SU-DHL-6 (cell line): ENCODE results near the gene FEM1C.

Source experiments
- H2AFZ ChIP-seq: fragments of 200-600 bp; sonication (generic); 2 replicates; pipeline ENCODE4 v1.6.1; 2014; ENCODE audit warnings: low read depth, mild to moderate bottlenecking, moderate library complexity, mixed read lengths, antibody characterized with exemption, low read length; ENCODE audit not compliant: severe bottlenecking
- H3F3A ChIP-seq: fragments of 200-600 bp; shearing (Covaris generic); 2 replicates; pipeline ENCODE4 v1.6.0; 2016; ENCODE audit warnings: antibody characterized with exemption, mild to moderate bottlenecking; ENCODE audit not compliant: insufficient read depth
- H3K27ac ChIP-seq: fragments of 200-600 bp; sonication (generic); 2 replicates; pipeline ENCODE4 v1.5.1; 2016; ENCODE audit warnings: low read depth, mild to moderate bottlenecking, low read length, moderate library complexity, mixed read lengths
- H3K27me3 ChIP-seq: fragments of 200-600 bp; sonication (generic), shearing (Covaris generic); 2 replicates; pipeline ENCODE4 v1.6.0; 2014; ENCODE audit warnings: mild to moderate bottlenecking, low read length
- H3K36me3 ChIP-seq: fragments of 200-600 bp; sonication (generic); 2 replicates; pipeline ENCODE4 v1.6.1; 2014; ENCODE audit warnings: mild to moderate bottlenecking, low read length, mixed read lengths
- H3K4me2 ChIP-seq: fragments of 300-600, 200-600 bp; shearing (Covaris generic), sonication (generic); 2 replicates; pipeline ENCODE4 v1.6.0; 2014; ENCODE audit warnings: low read length, low read depth, mild to moderate bottlenecking; ENCODE audit not compliant: poor library complexity, severe bottlenecking
- H3K4me3 ChIP-seq: fragments of 200-600 bp; sonication (generic); 2 replicates; pipeline ENCODE4 v1.5.1; 2014; ENCODE audit warnings: antibody characterized with exemption, low read length, mild to moderate bottlenecking, mixed read lengths; ENCODE audit not compliant: insufficient read depth, poor library complexity, severe bottlenecking
- H3K79me2 ChIP-seq: fragments of 200-600 bp; sonication (generic); 2 replicates; pipeline ENCODE4 v1.6.1; 2014; ENCODE audit warnings: mild to moderate bottlenecking, low read length, moderate library complexity; ENCODE audit not compliant: insufficient read depth
- H3K9ac ChIP-seq: fragments of 200-600 bp; sonication (generic); 2 replicates; pipeline ENCODE4 v1.7.0; 2014; ENCODE audit warnings: mild to moderate bottlenecking, low read length
- H3K9me2 ChIP-seq: fragments of 200-600 bp; sonication (generic); replicated peaks from 2 replicates; pipeline ENCODE4 v1.6.1; 2014; ENCODE audit warnings: low read length; ENCODE audit not compliant: insufficient read depth
- H3K9me3 ChIP-seq: fragments of 200-600 bp; sonication (generic); 2 replicates; pipeline ENCODE4 v1.6.1; 2014; ENCODE audit warnings: low read length, mixed read lengths; ENCODE audit not compliant: insufficient read depth
- H4K20me1 ChIP-seq: fragments of 200-600 bp; sonication (generic); 2 replicates; pipeline ENCODE4 v1.6.1; 2014; ENCODE audit warnings: low read depth, mild to moderate bottlenecking, antibody characterized with exemption, low read length, moderate library complexity, mixed read lengths
- CTCF ChIP-seq: fragments of 200-600 bp; sonication (generic); IDR thresholded peaks from one replicate; pipeline ENCODE4 v1.5.1; 2017; ENCODE audit warnings: antibody characterized with exemption, mild to moderate bottlenecking, low read length, moderate library complexity; ENCODE audit not compliant: insufficient read depth, poor library complexity, severe bottlenecking
- EZH2phosphoT487 ChIP-seq: fragments of 200-600 bp; sonication (generic), shearing (Covaris generic); conservative IDR thresholded peaks from 2 replicates; pipeline ENCODE4 v1.6.1; 2018; ENCODE audit warnings: mild to moderate bottlenecking, antibody characterized with exemption, low read length, moderate library complexity, mixed read lengths

Gene FEM1C

GRCh38 chr5:115472271-115473025 lies 72.1 kb downstream of the FEM1C start:
- H3K79me2 ChIP-seq: no peaks in the 10 kb centered on the region
- no peaks in the 10 kb centered on the region for H3F3A ChIP-seq
- no peak overlapping the region for H3K4me3 ChIP-seq
- H3K9me3 ChIP-seq: no peaks in the 10 kb centered on the region
- H3K4me2 ChIP-seq: no peak overlapping the region
- TF ChIP-seq CTCF (no peak), EZH2phosphoT487 (no peak)
- H3K36me3 ChIP-seq: no peaks in the 10 kb centered on the region
- H3K27ac ChIP-seq: no peak overlapping the region
- no peaks in the 10 kb centered on the region for H3K27me3 ChIP-seq
- H2AFZ ChIP-seq: no peak overlapping the region
- H4K20me1 ChIP-seq: no peaks in the 10 kb centered on the region
- H3K9ac ChIP-seq: no peak overlapping the region
- no peaks in the 10 kb centered on the region for H3K9me2 ChIP-seq

DNA sequence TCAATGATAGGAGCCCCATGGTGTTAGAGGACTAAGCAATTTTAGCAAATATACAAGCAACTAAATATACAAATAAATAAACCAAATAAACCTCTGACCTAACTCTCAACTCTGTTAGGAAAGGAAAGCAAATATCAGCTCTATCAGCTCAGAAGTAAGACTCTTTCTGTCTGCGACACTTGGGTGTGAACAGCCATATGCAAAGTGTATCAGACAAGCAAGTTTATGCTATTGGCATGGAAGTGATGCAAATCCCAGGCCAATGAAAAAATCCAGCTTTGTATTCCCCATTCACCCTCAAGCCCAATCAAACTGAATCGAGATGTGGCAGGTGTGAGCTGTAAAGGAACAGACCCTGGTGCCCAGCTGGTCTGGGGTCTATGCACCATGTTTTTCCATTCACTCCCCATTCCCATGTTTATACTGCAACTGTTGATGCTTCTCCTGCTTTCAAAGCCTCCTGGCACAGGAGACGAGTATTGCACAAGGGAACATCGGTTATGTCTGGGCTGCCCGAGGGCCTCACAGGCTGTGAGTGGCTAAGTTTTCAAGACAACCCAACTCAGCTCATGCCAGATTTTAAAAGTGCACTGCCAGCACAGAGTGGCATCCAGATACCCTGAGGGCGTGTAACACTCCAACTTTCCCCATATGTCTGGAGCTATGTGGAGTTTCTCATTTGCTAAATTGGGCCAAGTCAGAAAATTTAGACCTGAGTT lies 73.1 kb downstream of the FEM1C start:
- no peaks in the 10 kb centered on the region for H3K79me2 ChIP-seq
- no peaks in the 10 kb centered on the region for H3K9me3 ChIP-seq
- H3F3A ChIP-seq: no peaks in the 10 kb centered on the region
- H3K4me3 ChIP-seq: no peak overlapping the region
- H3K27me3 ChIP-seq: no peaks in the 10 kb centered on the region
- H3K27ac ChIP-seq: no peak overlapping the region
- TF ChIP-seq EZH2phosphoT487: no peak
- no peak for TF ChIP-seq CTCF
- no peaks in the 10 kb centered on the region for H3K36me3 ChIP-seq
- H3K9me2 ChIP-seq: no peaks in the 10 kb centered on the region
- H4K20me1 ChIP-seq: no peaks in the 10 kb centered on the region
- H3K4me2 ChIP-seq: no peak overlapping the region
- no peak overlapping the region for H3K9ac ChIP-seq
- no peak overlapping the region for H2AFZ ChIP-seq

DNA sequence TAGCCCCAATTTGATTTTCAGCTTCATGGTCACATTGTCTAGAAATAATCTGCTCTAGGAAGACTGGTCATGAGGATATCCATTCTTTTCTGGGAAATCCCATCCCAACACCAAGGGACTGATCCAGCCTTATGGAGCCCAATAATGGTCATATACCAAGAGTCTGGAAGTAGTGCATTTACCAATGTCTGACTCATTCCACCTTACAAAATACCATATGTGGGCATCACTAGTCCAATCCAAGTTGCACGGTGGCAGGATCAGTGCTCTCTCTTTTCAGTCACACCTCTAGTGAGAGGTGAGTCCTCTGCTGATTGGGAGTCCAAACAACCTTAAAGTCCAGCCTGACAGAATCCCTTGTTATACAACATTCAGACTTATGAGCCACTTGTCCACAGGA lies 73.7 kb downstream of the FEM1C start:
- TF ChIP-seq CTCF (no peak), EZH2phosphoT487 (no peak)
- no peak overlapping the region for H2AFZ ChIP-seq
- no peaks in the 10 kb centered on the region for H3K9me2 ChIP-seq
- no peak overlapping the region for H3K27ac ChIP-seq
- H3F3A ChIP-seq: no peaks in the 10 kb centered on the region
- H3K4me2 ChIP-seq: no peak overlapping the region
- H3K36me3 ChIP-seq: no peaks in the 10 kb centered on the region
- H3K79me2 ChIP-seq: no peaks in the 10 kb centered on the region
- H3K9ac ChIP-seq: no peak overlapping the region
- H3K4me3 ChIP-seq: no peak overlapping the region
- no peaks in the 10 kb centered on the region for H3K9me3 ChIP-seq
- H3K27me3 ChIP-seq: no peaks in the 10 kb centered on the region
- H4K20me1 ChIP-seq: no peaks in the 10 kb centered on the region
